Amygdala (tissue), 56 donors: ENCODE measurements around the gene SLAIN1.

Experiments used
- DNase-seq, 56 donors: peaks; one replicate each; lab custom pipeline; 2025; lab: John Stamatoyannopoulos, UW

Gene SLAIN1

GRCh38 chr13:77745784-77746183 lies 48.3 kb downstream of the SLAIN1 start:
- DNase-seq = no peak

- DNase-seq = no peak
Observed at GRCh38 chr13:77749344-77749880, 51.9 kb downstream of the SLAIN1 start.

GRCh38 chr13:77751513-77752456 lies 54.3 kb downstream of the SLAIN1 start:
- peak in 11 of 56 donors; percentile 8 to 65 (median 35) for DNase-seq

GRCh38 chr13:77752512-77753069 lies 55.1 kb downstream of the SLAIN1 start:
- DNase-seq = peak in 1 of 56 donors; percentile 8

GRCh38 chr13:77760893-77761292 lies 63.4 kb downstream of the SLAIN1 start:
- no peak for DNase-seq

- no peak for DNase-seq
Observed at GRCh38 chr13:77767413-77767812, 69.9 kb downstream of the SLAIN1 start.

- peak in 1 of 56 donors; percentile 24 for DNase-seq
Observed at GRCh38 chr13:77774181-77774580, 76.7 kb downstream of the SLAIN1 start.

- no peak for DNase-seq
Observed at GRCh38 chr13:77776704-77777103, 79.2 kb downstream of the SLAIN1 start.

- peak in 5 of 56 donors; percentile 17 to 43 (median 31) for DNase-seq
Observed at GRCh38 chr13:77779552-77780272, 82.2 kb downstream of the SLAIN1 start.

DNA sequence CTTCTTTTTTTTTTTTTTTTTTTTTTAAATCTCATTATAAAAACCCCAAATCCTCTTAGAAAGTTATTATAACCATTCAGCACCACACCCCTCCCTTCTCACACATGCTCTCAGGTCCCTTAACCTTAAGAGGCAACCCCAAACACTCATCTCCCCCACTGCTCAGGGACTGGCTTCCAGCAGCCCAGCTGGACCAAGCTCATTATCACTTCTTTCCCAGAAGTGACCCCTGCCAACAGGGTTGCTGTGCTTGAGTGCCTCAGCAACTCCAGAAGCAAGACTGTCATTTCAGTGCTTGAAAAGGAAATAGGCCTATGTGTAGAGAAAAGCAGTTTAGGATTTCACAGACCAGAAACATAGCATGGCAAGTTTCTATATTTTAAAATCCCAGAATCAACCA lies 84.3 kb downstream of the SLAIN1 start:
- DNase-seq = peak in 6 of 56 donors; percentile 7 to 27 (median 16)

DNA sequence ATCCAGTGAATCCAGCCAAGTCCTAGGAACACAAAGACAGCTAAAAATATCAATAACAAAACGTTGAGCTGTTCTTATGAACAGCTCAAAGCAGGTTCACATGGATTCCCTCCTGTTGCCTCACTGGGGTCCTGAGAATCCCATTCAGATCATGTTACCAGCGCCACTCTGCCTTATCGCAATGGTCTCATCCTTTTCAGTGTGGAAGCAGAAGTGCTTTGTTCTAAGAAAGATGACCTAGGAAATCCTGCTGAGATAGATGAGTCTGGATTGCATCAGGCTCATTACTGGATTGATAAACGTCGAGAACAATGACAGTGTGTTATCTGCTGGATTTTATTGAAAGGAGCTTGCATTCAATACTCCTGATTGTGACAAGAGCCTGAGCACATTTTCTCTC lies 87.0 kb downstream of the SLAIN1 start:
- no peak for DNase-seq

DNA sequence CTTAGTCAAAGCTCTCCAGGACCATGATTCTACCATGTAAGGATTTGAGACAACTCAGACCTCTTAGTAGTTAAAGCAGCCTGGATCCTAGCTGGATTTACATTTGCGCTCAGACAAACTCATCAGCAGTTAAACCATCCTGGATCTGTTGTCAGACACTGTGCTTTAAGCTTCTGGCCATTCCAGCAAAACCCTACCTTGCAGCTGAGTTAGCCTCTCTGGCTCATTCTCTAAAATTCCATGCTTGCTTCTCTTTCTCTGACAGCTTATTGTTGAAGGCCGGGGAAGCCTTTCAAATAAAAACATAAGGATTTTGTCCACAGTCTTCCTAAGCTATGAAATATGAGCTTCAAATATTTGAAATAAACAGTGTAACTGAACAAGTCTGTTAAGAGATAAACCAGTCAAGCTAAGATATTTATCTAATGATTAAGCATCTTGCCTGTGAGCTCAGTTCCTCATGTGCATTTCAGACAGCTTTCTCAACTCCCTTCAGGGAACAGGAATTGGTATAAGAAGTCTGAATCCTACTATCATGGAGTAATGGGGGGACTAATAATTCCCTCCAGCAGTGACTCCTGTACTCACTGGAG lies 89.3 kb downstream of the SLAIN1 start:
- no peak for DNase-seq

DNA sequence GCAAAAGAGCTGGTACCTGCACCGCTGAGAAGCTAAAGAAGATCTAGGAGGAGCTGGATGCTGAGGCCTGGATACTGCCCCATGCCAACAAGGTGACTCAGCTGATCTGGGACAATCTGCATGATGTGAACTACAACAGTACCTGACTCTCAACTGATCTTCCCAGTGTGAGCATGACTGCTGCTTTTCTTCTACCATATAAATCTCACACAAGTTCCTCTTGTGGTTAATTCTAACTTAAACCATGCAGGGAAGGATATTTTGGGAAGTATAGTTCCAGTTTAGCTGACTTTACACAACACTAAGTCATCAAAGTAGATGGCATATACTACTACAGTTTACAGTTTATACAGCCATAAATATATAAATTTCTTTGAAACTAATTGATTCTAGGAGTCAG lies 91.9 kb downstream of the SLAIN1 start:
- DNase-seq = no peak

DNA sequence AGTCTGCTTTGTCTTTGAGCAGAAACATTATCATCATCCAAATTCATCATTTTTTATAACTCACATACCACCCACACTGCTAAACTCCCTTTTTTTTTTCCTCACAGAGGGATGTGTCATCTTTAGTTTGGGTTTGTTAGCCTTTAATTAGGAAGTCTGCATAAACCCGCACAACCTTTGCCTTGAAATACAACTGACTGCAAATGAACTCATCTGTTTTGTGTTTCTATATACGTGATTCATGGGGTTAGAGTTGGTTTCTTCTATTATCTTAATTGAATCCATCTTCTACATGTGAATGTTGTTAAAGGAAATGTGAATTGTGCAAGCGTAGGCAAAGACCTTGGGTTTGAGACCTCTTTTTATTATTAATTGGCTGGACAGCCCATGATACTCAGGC lies 102.7 kb downstream of the SLAIN1 start:
- DNase-seq = no peak

- no peak for DNase-seq
Observed at GRCh38 chr13:77806518-77806917, 109.0 kb downstream of the SLAIN1 start.

- DNase-seq = no peak
Observed at GRCh38 chr13:77807431-77808135, 110.1 kb downstream of the SLAIN1 start.

GRCh38 chr13:77810430-77810829 lies 112.9 kb downstream of the SLAIN1 start:
- DNase-seq = no peak

- no peak for DNase-seq
Observed at GRCh38 chr13:77810878-77811277, 113.4 kb downstream of the SLAIN1 start.

DNA sequence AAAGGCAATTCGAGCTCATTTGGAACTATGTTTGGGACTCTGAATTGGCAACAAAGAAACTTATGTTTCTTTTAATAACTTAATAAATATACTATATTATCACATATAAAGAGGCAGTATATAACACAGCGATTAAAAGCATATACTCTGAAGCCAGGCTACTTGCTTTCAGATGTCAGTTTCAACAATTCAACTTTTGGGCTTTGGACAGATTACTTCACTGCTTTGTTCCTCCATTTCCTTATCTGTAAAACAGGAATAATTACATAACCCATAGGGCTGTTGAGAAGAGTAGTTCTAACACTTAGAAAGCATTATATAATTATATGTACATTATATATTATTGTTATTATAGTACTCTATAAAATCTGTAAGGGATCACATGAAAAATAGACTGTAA lies 113.9 kb downstream of the SLAIN1 start:
- no peak for DNase-seq

GRCh38 chr13:77811981-77812380 lies 114.5 kb downstream of the SLAIN1 start:
- DNase-seq = no peak
